Activated CD4-positive, alpha-beta memory T cell treated with anti-CD3 and anti-CD28 coated beads for 36 hours (primary cell): ENCODE data around the gene ACHE. TPM values are rescaled to one million over a fixed set of nuclear protein-coding genes. Genes with fewer than 3 reads are reported as not detected.
"Not testable (repeated sequence)": the region's sequence is repeated elsewhere in the genome, so short reads cannot be mapped to it uniquely, and the experiment has no call there.

Experiments used
- CTCF ChIA-PET: fragments of 350-600 bp; sonication (Branson Sonifier 250); formaldehyde crosslinking; loops from one replicate; lab custom pipeline; 2021; ENCODE audit warnings: antibody characterized with exemption, inconsistent platforms; lab: Charles Lee
- POLR2A ChIA-PET: fragments of 350-600 bp; sonication (Branson Sonifier 250); formaldehyde crosslinking; loops from one replicate; lab custom pipeline; 2021; ENCODE audit warnings: antibody characterized with exemption; lab: Charles Lee
- DNase-seq: peaks from one replicate; pipeline ENCODE4 v3.0.0-alpha.2; 2020
- H3K27ac Mint-ChIP-seq: one replicate; pipeline ENCODE4 v1.8.0; 2021; ENCODE audit warnings: mixed read lengths
- H3K27me3 Mint-ChIP-seq: one replicate; pipeline ENCODE4 v1.8.0; 2021; ENCODE audit warnings: mixed read lengths
- H3K36me3 Mint-ChIP-seq: one replicate; pipeline ENCODE4 v1.8.0; 2021; ENCODE audit warnings: mixed read lengths
- H3K4me1 Mint-ChIP-seq: one replicate; pipeline ENCODE4 v1.8.0; 2021; ENCODE audit warnings: low read depth, mixed read lengths
- H3K4me3 Mint-ChIP-seq: one replicate; pipeline ENCODE4 v1.8.0; 2021; ENCODE audit warnings: mild to moderate bottlenecking, mixed read lengths
- H3K9me3 Mint-ChIP-seq: one replicate; pipeline ENCODE4 v1.8.0; 2021; ENCODE audit warnings: mixed read lengths
- intact Hi-C: fragments of 100-400 bp; cut with micrococcal nuclease; formaldehyde crosslinking; loops from one replicate; pipeline ENCODE4 v1.15.1; 2023
- total RNA-seq, 2 experiments: library from RNA; stranded (reverse); gene quantifications; one replicate each; pipeline ENCODE4 v1.2.3, GENCODE V29; 2021

ACHE gene
- total RNA-seq = not detected

DNA sequence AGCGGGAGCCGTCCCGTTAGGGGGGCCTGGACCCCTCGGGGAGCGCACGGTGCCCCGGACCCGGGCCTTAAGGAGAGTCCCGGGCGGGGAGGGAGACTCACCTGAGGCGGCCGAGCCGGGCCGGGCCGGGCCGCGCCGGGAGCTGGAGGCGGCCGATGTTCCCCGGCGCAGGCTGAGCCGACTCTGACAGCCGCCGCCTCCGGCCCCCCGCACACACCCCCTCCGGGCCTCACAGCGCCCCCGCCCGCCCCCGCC, at the start of gene ACHE:
Gene ACHE (minus strand): TSS at position 188 of the 255 bp plus-strand sequence. CDS start 1,656 bp downstream, outside the sequence.
- Mint-ChIP-seq H3K36me3 (no peaks in the 10 kb centered on the region), H3K4me3 (peak within 1 kb of the TSS; percentile 46), H3K9me3 (no peaks in the 10 kb centered on the region), H3K27ac (no peak within 1 kb of the TSS), H3K27me3 (peaks cover 41% of the 10 kb centered on the region), H3K4me1 (peaks cover 12% of the 10 kb centered on the region)
- intact Hi-C loops = loop anchor here (2.0 to 5.0 kb wide), 3 partner anchors 72 to 182 kb away; partner anchors contain the start of gene MUC12
- ChIA-PET POLR2A (interaction anchor here (1.4 kb wide), 1 partner anchor 20 kb away, joined by 4 read pairs; the partner anchor contains the start of gene SRRT), CTCF (interaction anchor here (0.6 to 3.1 kb wide), 11 partner anchors 8 to 387 kb away, joined by 3 to 17 read pairs (median 5); no protein-coding TSS in a partner anchor)
- no peak for DNase-seq

DNA sequence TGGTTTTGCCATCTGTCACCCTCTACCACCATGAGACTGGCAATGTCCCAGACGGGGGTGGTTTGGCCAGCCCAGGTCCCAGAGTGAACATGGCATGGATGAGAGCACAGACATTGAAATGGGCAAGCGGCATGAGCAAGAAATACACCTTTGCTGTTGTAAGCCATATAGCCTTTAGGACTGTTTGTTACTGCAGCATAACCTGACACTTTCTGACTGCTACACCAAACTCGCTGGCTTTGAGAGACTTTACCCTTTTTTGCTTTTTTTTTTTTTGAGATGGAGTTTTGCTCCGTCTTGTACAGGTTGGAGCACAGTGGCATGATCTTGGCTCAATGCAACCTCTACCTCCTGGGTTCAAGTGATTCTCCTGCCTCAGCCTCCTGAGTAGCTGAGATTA, 48.5 kb upstream of the ACHE start:
- CTCF ChIA-PET = no interaction called here
- Mint-ChIP-seq H3K36me3 (no peaks in the 10 kb centered on the region), H3K9me3 (peaks cover 11% of the 10 kb centered on the region), H3K27me3 (peaks cover 14% of the 10 kb centered on the region), H3K27ac (no peak overlapping the region), H3K4me1 (no peaks in the 10 kb centered on the region), H3K4me3 (no peak overlapping the region)
- no peak for DNase-seq
- POLR2A ChIA-PET = no interaction called here
- intact Hi-C loops = no loop called here

DNA sequence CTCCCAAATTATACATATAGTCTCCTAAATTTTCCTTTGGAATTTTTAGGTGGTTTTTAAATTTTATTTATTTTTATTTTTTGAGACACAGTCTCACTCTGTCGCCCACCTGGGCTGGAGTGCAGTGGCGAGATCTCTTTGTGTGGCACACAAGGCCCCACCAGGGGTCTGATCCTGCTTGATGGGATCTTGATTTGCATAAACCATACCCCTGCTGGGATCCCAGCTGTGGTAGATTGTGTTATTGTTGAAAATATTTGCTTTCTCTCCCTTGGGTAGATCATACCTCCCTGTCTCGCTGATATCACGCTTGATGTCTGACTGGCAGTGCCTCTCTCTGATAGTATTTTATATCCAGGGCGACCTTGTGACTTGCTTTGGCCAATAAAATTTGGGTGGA, 48.0 kb upstream of the ACHE start:
- no peak overlapping the region for H3K4me3 Mint-ChIP-seq
- H3K36me3 Mint-ChIP-seq = no peaks in the 10 kb centered on the region
- intact Hi-C loops = no loop called here
- ChIA-PET POLR2A (no interaction called here), CTCF (no interaction called here)
- H3K27ac Mint-ChIP-seq = no peak overlapping the region
- peaks cover 12% of the 10 kb centered on the region for H3K9me3 Mint-ChIP-seq
- H3K4me1 Mint-ChIP-seq = no peaks in the 10 kb centered on the region
- peaks cover 12% of the 10 kb centered on the region for H3K27me3 Mint-ChIP-seq
- DNase-seq = no peak

DNA sequence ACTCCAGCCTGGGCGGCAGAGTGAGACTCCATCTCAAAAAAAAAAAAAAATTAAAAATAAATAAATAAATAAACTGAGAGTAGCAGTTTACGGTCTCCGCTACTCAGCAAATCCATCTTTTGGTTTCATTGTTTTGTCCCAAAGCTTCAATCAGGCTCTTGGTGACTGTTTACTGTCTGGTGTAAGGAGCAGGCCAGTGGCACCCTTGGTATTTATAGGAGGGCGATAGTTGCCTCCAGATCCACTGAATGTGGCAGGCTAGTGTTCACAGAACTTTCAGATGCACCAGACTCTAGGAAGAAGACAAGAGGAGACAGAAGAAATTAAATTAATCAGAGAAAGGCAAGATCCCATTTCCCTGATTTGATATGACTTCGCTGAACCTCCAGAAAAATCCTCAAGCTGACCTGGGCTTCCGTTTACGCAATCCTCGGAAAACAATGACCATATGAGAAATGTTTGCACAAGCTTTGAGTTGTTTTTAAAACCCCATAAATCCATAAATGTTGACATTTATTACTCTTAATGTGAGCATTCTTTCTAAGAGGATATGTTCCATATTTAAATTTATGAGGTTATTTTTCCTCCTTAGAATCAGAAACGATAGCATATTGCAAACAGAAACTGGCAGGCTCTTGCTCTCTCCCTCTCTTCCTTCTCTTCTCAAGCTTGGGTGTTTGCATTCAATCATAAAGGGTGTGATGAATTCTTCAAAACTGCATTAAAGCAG, 46.5 kb upstream of the ACHE start:
- H3K27ac Mint-ChIP-seq = no peak overlapping the region
- H3K4me1 Mint-ChIP-seq = no peaks in the 10 kb centered on the region
- CTCF ChIA-PET = no interaction called here
- intact Hi-C loops = no loop called here
- POLR2A ChIA-PET = no interaction called here
- H3K27me3 Mint-ChIP-seq = peaks cover 12% of the 10 kb centered on the region
- no peaks in the 10 kb centered on the region for H3K36me3 Mint-ChIP-seq
- no peak for DNase-seq
- no peak overlapping the region for H3K4me3 Mint-ChIP-seq
- peaks cover 12% of the 10 kb centered on the region for H3K9me3 Mint-ChIP-seq

GRCh38 chr7:100936167-100936566, 40.5 kb upstream of the ACHE start:
- intact Hi-C loops, CTCF ChIA-PET, H3K36me3 Mint-ChIP-seq, POLR2A ChIA-PET, H3K27me3 Mint-ChIP-seq, H3K4me1 Mint-ChIP-seq, H3K27ac Mint-ChIP-seq, DNase-seq, H3K4me3 Mint-ChIP-seq: not testable (repeated sequence)
- peaks cover 17% of the 10 kb centered on the region for H3K9me3 Mint-ChIP-seq

GRCh38 chr7:100935381-100935780, 39.7 kb upstream of the ACHE start:
- H3K4me1 Mint-ChIP-seq, POLR2A ChIA-PET, DNase-seq, H3K36me3 Mint-ChIP-seq, H3K27ac Mint-ChIP-seq, H3K27me3 Mint-ChIP-seq, H3K4me3 Mint-ChIP-seq, CTCF ChIA-PET, intact Hi-C loops: not testable (repeated sequence)
- H3K9me3 Mint-ChIP-seq = peaks cover 17% of the 10 kb centered on the region

- POLR2A ChIA-PET = no interaction called here
- H3K9me3 Mint-ChIP-seq = peaks cover 5% of the 10 kb centered on the region
- no peak overlapping the region for H3K4me3 Mint-ChIP-seq
Observed at GRCh38 chr7:100933734-100934133, 38.0 kb upstream of the ACHE start.

GRCh38 chr7:100929808-100930174, 34.1 kb upstream of the ACHE start:
- peaks cover 5% of the 10 kb centered on the region for H3K9me3 Mint-ChIP-seq

More at GRCh38 chr7:100933734-100934133, 38.0 kb upstream of the ACHE start:
- no peaks in the 10 kb centered on the region for H3K4me1 Mint-ChIP-seq
- peaks cover 10% of the 10 kb centered on the region for H3K27me3 Mint-ChIP-seq
- CTCF ChIA-PET = no interaction called here
- intact Hi-C loops = no loop called here
- no peak for DNase-seq
- H3K27ac Mint-ChIP-seq = no peak overlapping the region
- no peaks in the 10 kb centered on the region for H3K36me3 Mint-ChIP-seq

GRCh38 chr7:100923616-100924015, 27.9 kb upstream of the ACHE start:
- H3K27me3 Mint-ChIP-seq, H3K36me3 Mint-ChIP-seq, H3K27ac Mint-ChIP-seq, intact Hi-C loops, DNase-seq, H3K4me3 Mint-ChIP-seq, H3K9me3 Mint-ChIP-seq, CTCF ChIA-PET, POLR2A ChIA-PET, H3K4me1 Mint-ChIP-seq: not testable (repeated sequence)

More at GRCh38 chr7:100929808-100930174, 34.1 kb upstream of the ACHE start:
- Mint-ChIP-seq H3K27me3 (peaks cover 5% of the 10 kb centered on the region), H3K4me3 (no peak overlapping the region), H3K36me3 (no peaks in the 10 kb centered on the region), H3K4me1 (no peaks in the 10 kb centered on the region), H3K27ac (no peak overlapping the region)
- no peak for DNase-seq
- CTCF ChIA-PET = no interaction called here
- POLR2A ChIA-PET = no interaction called here
- intact Hi-C loops = no loop called here

GRCh38 chr7:100921039-100921438, 25.4 kb upstream of the ACHE start:
- H3K27me3 Mint-ChIP-seq = peaks cover 9% of the 10 kb centered on the region
- CTCF ChIA-PET = no interaction called here

GRCh38 chr7:100919779-100920437, 24.2 kb upstream of the ACHE start:
- H3K27me3 Mint-ChIP-seq, H3K9me3 Mint-ChIP-seq, DNase-seq, CTCF ChIA-PET, intact Hi-C loops, H3K4me3 Mint-ChIP-seq, H3K27ac Mint-ChIP-seq, H3K4me1 Mint-ChIP-seq, H3K36me3 Mint-ChIP-seq, POLR2A ChIA-PET: not testable (repeated sequence)

More at GRCh38 chr7:100921039-100921438, 25.4 kb upstream of the ACHE start:
- intact Hi-C loops = no loop called here
- Mint-ChIP-seq H3K27ac (no peak overlapping the region), H3K36me3 (no peaks in the 10 kb centered on the region), H3K4me3 (no peak overlapping the region), H3K4me1 (no peaks in the 10 kb centered on the region), H3K9me3 (no peaks in the 10 kb centered on the region)
- DNase-seq = no peak
- POLR2A ChIA-PET = no interaction called here

DNA sequence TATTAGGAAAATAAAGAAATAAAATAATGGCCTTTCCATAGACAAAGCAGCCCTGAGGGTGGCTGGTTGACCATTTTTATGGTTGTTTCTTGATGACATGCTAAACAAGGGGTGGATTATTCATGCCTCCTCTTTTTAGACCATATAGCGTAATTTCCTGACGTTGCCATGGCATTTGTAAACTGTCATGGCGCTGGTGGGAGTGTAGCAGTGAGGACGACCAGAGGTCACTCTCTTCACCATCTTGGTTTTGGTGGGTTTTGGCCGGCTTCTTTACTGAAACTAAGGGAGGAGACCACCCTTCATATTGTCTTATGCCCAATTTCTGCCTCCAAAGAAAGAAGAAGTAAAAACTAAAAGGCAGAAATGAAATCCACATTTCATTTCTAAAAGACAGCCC, 23.6 kb upstream of the ACHE start:
- intact Hi-C loops, POLR2A ChIA-PET, H3K9me3 Mint-ChIP-seq, H3K27me3 Mint-ChIP-seq, DNase-seq, H3K27ac Mint-ChIP-seq, H3K36me3 Mint-ChIP-seq, CTCF ChIA-PET, H3K4me3 Mint-ChIP-seq, H3K4me1 Mint-ChIP-seq: not testable (repeated sequence)
